DMS153 (cell line): Measurements from ENCODE around the gene AGAP1.

Experiments
- DNase-seq: peaks from one replicate; lab custom pipeline; 2025; lab: John Stamatoyannopoulos, UW

Gene AGAP1

DNA sequence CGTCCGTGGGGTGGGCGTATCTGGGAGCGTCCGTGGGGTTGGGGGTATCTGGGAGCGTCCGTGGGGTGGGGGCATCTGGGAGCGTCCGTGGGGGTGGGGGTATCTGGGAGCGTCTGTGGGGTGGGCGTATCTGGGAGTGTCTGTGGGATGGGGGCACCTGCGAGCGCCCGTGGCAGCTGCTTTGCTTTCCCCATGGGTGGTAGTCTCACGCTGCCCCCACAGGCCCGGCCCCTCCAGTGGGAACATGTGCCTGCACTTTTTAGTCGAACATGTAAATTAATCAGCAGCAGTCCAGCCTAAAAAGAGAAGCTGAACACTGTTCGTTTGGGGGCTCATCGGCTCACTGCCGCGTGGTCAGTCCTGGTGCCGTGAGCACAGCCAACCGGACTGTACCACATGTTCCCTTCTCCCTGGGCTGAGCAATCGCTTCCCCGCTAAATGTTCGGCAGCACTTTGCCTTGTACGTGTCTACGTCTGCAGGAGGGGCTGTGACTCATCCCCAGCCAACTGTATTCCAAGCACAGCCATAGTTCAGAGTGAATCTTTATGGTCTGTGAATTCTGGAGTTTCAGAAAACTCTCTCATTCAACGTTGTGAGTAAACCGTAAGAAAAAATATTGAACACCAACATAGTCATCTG lies 271.5 kb downstream of the AGAP1 start:
- no peak for DNase-seq

DNA sequence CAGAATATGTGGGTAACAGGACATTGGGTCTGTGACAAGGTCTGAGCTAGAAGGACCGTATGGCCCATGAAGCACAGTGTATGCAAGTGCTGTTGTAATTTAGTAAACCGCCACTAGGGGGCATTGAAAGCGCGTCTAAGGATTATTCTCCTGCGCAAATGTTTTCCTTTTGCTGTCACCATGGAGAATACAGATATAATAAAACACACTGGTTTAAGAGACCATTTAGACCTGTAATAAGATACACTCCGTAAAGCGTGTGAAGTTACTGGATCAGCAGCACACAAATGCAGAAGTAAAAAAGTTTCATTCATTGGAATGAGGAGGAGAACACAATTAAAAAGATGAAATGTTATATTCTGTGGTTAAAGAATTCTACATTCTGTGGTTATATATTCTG lies 272.4 kb downstream of the AGAP1 start:
- peak; percentile 77 for DNase-seq

DNA sequence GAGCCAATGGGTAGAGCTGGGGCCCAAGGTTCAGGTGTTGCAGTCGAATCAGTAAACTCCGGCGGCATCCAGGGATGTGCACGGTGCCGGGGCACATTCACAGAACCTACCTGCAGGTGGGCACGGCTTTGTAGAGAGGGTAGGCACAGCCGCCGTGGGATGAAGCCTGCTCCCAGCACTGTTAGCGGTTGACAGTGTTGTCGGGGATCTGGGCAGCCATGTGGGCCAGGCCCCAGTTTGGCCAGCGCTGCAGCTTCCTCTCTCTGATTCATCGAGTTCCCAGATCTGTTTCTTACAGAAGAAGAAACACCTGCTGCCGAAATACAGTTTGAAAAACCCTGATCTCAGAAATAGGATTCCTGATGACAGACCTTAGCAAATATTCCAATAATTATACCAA lies 274.8 kb downstream of the AGAP1 start:
- DNase-seq: no peak

DNA sequence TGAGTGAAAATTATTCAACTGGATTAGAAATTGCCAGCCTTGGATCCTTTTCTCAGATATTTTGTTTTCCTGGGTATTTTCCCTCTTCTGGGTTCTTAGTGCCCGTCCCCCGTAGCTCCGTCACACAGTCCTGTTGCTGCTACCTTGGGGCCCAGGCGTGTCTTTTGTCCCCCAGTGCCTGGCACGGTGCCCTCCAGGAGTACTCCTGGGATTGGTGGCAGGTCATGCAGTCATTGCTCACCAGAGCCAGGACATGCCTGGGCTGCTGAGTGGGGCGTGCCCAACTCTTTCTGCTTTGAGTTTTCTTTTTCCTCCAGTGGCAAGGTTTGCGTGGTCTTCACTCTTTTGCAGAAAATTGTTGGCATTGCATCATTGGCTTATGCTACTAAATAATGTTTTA lies 275.2 kb downstream of the AGAP1 start:
- no peak for DNase-seq

DNA sequence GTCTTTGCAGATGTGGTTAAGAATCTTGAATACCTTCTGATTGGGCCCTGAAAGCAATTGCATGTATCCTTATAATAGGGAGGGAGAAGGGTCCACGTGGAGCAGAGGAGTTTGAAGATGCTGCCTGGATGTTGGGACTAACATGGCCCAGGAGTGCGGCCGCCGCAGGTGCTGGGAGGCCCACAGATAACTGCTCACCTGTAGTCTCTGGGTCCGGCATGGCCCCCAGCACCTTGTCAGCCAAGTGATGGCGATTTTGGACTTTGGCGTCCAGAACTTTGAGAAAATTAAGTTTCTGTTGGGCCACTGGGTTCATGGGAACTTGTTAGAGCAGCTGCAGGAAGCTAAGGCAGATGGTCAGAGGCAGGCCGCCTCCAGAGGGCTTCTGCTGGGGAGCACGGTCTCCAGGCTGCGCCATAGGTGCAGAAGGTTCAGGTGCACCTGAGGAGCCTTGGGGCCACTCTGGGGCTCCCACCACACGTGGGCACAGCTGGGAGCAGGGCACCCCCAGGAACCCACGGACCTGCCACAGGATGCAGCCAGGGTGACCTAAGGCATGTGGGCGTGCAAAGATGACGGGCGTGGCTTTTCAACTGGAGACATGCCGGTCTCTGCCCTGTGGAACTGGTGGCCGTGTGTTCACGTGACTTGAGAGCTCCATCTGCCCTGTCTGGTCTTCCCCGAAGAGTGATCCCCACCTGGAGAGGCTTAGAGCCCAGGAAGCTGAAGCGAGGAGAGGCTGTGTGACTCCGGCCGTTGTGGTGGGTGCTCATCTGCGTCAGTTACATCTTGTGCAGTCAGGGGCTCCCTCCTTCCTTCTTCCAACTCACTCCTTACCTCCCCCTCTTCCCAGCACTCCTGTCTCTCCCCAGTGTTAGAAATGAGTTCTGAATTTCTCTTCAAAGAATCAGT lies 277.3 kb downstream of the AGAP1 start:
- no peak for DNase-seq

DNA sequence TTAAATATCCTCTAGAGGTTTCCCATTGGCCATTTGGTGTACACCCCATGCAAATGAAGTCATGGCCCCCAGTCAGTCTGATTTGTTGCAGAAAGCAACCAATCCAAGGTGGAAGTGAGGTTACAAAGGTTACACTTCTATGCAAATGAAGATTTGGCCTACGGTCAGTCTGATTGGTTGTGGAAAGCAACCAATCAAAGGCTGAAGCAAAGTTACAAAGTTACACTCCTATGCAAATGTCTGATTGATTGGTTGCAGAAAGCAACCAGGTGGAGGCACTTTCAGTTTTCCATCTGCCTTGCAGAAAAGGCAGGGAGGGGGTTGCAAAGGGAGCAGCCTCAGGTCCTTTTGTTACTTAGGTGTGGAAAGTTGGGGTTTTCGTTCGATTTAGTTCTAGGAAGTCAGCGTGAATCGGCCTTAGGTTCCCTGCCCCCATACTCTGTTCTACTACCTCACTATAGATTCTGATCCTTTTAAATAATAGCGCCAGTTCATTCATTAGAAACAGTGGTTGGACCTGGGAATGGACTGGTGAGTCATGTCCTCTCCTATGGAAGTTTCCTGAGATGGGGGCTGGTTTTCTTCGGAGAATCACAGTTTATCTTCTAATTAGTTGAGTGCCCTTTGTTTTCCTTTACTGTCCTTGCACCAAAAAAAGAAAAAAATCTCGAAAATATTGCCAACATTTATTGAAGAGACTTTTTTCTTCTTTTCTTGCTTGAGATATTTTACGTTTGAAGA lies 279.5 kb downstream of the AGAP1 start:
- DNase-seq: no peak

DNA sequence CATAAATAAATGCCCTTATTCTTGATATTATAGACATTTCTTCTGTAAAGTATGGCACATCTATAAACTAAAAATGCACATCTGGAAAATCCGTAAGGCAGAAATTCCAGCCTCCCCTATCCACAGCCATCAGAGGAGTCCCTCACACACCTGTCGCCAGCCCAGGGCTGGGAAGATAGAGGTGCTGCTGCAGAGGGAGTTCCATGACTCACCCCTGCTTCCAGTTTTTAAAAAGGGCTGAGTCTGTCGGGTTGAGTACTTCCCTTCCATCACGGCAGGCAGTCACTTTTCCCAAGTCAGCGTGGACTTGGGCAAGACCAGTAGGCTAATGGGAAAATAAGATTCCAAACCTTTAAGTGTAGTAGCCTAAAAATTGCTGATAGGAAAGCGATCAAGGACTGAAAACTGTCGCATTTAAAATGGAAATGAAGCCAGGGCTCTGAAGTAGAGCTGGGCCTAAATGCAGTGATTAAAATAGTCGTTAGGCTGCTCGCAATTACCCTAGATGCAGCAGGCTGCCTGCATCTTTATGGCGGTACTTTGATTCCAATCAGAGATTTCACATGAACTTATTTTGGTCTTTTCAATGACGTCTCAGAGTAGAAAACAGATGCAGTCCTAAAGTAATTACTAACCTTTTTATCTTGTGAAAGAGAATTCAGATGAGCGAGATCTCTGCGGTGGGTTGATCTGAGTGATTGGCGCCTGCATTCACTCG lies 280.5 kb downstream of the AGAP1 start:
- DNase-seq: no peak

DNA sequence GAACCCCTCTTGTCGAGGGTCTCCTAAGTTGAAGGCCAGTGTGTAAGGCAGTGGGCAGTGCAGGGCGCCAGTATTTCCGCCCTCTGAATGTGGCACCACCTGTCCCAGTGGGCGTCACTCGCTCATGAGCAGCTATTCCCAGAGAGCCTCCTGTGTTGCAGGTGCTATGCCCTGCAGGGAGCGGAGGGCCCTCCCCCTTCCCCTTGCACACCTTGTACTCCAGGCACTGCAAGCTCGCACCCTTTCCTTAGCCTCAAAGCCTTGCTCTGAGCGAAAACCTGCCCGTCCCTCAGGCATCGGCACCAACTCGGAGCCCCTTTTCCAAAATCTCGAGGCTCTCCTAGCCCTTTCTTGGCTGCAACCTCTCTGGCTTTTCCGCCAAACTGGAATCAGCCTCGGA lies 282.7 kb downstream of the AGAP1 start:
- DNase-seq: no peak

DNA sequence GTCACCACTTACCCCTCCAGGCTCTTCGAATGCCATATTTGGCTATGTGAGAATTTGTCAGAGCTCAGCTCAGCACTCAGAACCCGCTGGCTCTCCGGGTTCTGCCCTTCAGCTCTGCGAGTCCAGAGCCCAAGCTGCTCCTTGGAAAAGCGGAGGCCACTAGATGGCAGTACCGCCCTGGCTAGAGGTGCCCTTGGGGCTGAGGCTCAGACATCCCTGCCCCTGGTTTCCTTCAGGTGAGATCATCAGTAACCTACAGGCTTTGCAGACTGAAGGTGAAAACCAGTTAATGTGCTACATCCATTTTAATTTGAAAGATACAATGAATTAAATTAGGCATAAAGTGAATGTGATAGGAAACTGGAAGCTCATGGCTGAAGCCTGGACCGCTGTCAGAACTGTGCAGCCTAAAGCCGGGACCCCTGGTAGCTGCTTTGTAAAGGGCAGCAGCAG lies 285.6 kb downstream of the AGAP1 start:
- peak; percentile 26 for DNase-seq

DNA sequence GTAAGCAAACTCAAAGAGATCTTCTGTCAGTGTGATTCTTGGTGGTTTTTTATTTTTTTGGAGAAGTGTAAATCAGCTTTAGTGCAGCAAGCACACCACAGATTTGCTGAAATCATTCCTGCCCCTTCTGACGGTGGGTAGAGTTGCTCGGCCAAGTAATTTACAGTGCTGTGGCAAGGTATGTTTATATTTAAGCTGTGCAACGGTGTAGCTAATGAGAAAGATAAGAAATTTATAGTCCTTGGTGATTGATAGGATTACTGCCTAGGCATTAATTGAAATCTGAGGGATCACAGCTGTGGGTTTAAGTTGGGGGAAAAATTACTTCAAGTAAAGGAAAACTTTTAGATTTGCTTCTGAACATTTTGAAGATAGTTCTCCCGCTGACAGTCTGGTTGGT lies 286.6 kb downstream of the AGAP1 start:
- no peak for DNase-seq

DNA sequence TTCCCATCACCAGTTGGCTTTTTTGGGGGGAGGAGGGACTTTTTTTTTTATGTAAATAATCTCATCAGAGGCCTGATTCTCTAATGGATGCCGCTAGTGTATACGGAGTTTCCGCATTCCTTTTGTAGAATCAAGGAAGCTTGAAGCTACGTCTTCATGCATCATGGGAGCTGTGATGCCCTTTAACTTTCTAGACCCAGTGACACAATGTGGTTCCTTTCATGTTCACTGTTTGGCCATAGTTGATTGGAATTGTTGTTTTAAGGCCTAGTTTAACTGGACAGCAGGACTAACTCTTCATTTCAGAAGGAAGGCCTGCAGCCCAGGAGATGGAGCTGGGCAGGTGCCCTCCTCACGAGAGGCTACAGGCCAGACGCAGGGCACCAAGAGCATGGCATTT lies 287.9 kb downstream of the AGAP1 start:
- no peak for DNase-seq

DNA sequence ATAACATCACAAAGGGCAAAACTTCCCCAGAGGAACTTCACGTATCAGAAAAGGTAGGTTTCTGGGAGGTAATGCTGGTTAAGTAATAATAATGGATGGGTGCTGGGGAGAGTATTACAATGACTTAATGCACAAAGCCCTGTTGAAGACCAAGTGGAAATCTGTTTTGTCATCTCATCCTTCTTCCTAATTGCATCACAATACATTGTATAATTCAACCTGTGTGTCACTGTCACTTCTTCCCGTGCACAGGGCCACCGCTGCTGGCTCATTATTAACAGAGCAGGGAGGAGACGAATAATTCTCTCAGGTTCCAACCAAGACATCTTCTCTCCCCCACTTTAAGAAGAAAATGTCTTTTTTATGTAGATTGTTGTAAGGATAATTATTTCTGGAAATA lies 290.9 kb downstream of the AGAP1 start:
- DNase-seq: no peak

DNA sequence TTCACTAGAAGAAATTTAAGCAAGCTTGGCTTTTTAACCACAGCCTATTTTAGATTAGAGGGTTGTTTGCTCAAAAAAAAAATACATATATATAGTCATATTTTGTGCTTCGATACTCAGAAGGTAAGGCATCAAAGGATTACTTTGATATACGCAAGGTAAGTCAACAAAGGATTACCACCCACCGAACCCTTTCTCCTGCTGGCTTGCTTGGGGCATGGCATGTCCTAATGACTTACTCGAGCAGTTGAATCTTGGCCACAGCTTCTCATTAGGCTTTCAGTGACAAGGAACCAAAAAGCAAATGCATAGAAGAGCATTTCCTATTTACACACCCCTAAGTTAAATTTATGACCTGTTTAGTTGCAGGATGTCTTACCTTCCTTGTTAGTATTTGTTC lies 295.7 kb downstream of the AGAP1 start:
- no peak for DNase-seq

DNA sequence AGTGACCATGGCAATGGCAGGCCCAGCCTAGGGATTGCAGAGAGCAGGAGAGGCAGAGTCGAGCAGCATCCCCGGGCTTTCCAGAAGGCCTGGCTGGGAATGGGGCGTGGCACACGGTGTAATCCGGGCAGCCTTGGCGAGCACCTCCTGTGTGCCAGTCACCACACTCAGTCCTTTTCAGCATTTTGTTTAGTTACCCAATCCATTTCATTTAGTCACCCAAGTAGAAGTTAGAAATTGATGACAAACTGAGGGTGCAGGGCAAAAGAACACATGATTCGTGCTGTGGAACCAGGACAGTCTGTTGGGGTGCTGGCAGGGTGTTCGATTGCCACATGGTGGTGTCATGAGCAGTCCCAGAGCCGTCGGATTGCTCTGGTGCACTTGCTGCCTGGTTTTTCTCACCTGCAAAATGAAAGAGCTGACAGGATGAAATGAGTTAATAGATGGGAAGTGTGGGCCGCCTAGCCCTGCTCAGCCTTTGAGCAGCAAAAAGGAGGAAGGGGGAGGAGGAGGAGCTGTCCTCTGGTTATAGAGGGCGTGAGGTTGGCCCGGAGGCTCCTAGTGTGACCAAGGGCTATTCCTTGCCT lies 299.4 kb downstream of the AGAP1 start:
- no peak for DNase-seq

DNA sequence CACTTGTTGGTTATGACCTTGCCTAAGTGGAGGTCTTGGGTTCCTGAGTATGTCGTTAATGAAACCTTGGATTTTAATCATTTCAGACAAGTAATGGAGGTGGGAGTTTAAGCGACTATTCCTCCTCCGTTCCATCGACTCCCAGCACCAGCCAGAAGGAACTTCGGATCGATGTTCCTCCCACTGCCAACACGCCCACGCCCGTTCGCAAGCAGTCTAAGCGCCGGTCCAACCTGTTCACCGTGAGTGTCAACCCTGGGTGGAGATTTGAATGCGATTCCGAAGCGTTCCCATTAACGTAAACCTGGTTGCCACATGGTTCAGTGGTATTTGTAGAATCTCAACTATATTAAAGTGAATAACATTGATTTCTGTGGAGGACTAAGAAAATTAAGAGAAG lies 305.4 kb downstream of the AGAP1 start:
- DNase-seq: no peak

DNA sequence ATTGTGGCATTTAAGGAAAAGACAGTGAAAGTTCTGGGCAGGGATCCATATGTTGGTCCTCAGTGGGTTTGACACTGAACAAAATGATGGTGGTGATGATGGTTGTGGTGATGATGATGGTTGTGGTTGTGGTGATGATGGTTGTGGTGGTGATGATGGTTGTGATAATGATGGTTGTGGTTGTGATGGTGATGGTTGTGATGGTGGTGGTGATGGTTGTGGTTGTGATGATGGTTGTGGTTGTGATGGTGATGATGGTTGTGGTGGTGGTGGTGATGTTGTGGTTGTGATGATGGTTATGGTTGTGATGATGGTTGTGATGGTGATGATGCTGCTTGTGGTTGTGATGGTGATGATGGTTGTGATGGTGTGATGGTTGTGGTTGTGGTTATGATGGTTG lies 308.7 kb downstream of the AGAP1 start:
- no peak for DNase-seq

DNA sequence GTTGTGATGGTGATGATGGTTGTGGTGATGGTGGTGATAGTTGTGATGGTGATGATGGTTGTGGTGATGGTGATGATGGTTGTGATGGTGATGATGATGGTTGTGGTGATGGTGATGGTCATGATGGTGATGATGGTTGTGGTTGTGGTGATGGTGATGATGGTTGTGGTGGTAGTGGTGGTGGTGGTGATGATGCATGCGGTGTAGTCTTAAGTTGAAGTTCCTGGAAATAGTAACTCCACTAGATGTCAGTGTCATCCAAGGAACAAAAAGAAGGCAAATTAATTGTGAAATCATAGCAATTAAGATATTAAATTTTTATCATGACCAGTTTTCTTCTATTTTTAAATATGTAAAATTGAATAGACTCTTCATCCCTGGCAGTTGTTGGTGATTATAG lies 309.2 kb downstream of the AGAP1 start:
- no peak for DNase-seq

DNA sequence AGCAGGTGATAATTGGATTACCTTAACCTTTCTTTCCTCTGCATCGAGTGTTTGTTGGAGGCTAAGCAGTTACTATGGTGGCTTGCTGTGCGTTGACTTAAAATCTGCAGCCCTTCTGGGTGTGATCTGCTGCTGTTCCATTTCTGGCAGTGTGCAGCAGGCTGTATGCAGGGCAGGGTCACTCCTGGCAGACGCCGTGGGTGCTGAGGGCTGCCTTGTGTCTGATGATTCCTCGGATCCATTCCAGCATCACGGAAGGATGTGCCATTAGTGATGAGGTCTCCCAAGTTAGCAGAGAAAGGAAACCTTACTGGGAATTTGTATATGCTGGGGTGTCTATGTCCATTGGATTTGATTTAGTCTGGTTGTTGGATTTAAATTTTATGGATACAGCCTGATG lies 310.8 kb downstream of the AGAP1 start:
- no peak for DNase-seq

DNA sequence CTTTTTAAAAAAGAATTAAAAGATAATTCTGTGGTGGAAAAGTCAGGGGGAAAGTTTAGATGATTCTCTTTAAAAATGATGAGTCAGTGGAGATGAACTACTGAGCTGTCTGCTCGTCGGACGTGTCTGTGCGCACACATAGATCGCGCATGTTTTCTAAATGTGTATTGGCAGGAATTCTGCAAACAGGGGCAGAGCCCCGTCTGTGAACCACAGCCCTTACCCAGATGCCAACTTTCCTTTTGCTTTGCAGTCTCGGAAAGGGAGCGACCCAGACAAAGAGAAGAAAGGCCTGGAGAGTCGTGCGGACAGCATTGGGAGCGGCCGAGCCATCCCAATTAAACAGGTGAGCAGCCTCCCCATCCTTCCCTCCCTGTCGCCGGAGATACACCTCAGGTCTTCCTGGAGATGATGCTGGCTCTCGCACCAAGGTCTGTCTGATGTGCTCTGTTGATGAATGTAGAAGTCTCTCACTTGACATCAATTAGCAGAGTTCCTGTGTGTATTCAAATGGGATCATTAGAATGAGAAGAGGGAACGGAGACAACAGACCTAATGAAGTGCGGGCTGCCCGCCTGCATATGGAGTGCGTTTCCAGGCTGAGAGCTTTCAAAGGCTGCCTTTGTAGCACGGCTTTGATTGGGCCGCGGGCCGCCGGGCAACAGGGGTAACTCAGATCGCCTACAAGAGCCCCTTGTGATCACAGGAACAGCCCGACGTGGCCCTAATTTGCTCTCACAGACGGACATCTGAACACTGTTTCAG lies 313.3 kb downstream of the AGAP1 start:
- DNase-seq: no peak

DNA sequence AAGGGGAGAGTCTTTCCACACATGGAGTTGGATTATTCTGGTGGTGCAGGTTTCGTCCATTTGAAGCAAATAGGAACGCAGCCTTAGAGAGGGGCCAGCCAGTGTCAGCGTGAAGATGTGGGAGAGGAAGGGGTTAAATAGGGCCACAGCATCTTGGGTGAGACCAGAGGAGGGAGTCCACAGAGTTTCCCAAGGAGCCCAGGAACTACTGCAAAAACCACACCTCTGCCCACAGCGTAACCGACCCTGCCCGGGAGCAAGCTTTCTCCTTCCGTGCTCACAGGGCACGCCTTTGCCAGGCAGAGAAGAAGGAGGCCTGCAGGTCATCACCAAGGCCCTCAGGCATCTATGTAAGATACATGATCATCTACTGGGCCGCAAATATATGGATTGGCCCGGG lies 314.5 kb downstream of the AGAP1 start:
- no peak for DNase-seq

DNA sequence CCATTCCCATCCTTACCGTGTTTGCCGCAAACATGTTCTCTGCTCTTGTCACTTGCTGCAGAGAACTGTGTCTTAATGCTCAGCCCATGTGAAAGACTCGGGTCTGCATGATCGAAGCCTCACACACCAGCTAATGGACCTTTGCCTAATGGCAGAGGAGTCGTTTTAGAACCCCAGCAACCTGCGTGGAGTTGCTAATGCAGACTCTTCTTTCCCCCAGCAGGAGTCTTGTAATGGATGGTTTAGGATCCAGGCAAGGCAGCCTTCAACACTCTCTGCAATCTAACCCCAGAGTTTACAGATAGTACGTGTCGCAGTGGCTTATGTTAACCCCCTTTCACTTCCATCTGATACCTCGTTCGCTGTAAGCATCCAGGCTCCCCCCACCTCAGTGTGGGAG lies 316.4 kb downstream of the AGAP1 start:
- DNase-seq: no peak
